NCI-H748 treated with DMSO at 0.1 percent for 48 hours (cell line): ENCODE results near the gene KLHL29.

Experiments used
- DNase-seq: peaks from one replicate; lab custom pipeline; 2025; lab: John Stamatoyannopoulos, UW

Gene KLHL29

DNA sequence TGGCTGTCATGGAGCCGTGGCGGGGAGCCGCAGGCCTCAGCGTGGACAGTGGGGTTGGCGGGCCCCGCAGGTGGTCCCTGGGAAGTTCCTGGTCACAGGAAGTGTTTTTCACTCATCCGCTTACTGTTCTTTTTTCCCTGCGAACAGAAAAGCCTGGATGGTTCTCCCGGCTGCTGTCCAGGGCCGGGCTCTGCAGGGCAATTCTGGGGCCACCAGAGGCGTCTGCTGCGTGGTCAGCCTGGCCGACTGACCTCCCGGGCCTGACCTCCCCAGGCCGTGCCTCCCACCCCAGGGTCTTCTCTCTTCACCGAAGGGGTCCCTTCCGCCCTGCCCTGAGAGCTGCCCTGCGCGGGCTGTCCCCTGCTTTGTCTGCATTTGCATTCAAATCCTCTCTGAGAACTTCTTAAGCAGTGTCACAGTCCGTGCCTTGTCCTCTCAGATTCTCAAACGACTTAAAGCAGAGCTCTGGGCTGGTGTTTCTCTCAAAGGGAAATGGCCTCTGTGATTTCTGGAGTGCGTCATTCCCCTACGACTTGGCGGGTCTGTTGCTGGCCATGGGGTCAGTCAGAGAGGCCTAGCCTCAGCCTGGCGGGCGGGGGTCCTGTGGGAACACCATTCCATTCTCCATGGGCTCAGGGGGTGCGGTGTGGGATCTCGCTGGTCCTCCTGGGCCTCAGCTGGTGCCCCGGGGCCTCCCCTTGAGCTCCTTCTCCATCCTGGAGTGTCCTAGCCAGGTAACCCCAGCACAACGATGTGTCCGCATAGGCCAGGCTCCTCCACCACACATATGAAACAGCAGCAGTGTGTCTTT lies 38.3 kb downstream of the KLHL29 start:
- no peak for DNase-seq

DNA sequence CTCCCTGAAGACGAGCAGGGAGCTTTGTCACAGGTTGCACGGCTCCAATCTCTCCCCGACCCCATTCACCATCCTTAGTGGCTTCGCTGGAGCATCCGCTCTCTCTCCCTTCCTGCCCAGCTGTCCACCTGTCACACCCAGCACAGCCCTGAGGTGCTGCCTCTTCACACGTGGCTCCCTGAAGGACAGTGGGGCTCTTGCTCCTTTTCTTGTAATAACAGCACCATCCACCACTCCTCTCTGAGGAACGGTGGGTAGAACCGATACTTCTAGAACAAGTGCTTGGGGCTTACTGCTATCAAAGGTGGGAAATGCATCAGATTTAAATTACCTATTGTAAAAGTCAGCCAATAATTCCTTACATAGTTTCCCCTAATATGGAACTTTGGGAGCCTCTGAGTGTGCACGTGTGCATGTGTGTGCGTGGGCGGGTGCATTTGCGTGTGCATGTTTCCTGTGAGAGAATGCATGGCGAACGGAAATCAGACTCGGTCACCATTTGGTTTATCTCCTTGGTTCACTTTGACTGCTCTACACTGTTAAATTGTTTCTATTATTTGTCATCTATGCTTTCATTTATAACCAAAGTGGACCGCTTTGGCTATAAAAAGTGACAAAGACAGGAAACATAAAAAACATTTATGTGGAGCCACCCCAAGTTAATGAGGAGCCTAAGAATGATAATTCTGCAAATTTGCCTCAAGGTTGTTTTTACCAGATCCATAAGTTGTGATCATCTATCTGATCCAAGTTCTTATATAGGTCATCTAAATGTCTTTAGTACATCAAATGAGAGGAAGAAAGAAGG lies 39.1 kb downstream of the KLHL29 start:
- no peak for DNase-seq

DNA sequence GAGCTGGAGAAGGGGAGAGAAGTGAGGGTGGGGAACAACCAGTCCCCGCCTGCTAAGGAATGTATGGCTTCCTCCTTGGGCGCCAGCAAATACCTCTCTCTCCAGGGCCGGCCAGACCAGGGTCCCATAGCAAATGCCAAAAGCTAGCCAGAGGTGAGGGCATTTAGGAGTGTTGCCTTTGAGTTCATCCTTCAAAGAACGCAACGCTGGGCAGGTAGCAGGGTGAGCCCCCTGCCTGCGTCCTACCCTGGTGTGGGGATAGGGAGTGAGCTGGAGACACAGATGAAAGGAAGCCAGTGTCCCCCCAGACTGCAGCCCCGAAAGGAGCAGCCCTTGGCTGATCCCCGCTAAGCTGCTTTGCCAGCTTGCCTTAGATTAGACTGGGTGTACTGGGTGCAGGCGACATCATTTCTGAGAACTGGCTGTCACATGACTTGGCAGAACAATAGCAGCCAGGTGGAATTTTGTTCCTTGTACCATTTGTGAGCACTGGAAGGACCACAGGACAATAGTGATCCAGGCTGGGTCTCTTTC lies 40.4 kb downstream of the KLHL29 start:
- no peak for DNase-seq

DNA sequence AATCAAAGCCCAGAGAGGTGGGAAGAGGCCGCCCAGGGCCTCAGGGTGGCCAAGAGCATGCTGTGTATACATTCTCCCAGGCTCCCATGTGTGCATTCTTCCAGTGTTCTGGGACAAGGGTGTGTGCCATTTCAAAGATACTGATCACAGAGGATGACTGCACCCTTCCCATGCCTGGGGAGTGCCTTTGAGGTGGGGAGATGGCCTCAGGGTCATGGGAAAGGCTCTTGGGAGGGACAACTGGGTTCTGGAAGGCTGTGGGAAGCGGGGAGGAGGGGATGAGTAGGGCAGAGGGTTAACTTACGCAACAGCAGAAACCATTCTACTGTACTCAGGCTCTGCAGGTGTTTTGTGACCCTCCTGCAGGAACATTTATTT lies 40.9 kb downstream of the KLHL29 start:
- DNase-seq: no peak

DNA sequence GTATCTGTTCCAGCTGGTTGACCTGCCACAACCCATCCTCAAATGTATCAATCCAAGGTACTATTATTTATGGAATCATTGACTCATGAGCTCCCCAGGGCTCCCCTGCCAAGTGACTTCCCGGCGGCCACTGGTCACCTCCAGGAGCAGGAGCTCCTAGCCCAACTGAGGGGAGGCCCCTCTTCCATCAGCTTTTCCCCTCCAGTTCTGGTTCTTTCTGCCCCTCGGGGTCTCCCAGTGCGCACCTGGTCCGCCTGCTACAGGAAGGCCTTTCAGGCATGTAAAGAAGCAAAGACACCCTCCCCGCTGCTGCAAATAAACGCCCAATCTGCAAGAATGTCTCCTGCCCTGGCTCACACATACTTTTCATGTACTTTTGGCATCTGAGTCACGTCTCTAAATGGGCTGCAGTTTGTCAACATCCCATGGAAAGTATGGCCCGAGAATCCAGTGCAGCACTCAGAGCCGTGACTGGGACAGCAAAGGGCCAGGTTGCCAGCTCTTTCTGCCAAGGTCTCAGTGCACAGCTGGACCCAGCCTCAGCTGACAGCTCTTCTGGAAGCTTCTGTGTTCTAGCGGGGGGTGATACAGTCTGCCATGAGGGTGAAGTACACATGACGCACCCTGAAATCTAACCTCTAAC lies 41.4 kb downstream of the KLHL29 start:
- no peak for DNase-seq

DNA sequence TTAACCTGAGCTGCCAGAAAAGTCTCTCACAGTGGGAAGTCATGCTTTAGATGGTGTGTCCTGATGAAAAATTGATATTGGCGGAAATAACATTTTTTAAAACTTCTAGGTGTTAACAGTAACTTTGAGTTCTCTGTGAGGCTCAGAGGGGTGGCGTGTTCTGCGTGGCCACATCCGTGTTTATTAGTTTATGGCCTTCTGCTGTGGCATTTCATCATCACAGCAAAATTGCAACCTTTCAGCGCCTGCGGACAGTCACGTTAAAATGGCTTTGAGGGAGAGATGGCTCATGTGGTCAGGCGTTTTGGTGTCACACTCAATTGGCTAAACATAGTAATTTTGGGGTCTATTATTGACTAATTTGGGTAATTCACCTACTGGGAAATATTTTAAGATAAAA lies 42.4 kb downstream of the KLHL29 start:
- DNase-seq: no peak

DNA sequence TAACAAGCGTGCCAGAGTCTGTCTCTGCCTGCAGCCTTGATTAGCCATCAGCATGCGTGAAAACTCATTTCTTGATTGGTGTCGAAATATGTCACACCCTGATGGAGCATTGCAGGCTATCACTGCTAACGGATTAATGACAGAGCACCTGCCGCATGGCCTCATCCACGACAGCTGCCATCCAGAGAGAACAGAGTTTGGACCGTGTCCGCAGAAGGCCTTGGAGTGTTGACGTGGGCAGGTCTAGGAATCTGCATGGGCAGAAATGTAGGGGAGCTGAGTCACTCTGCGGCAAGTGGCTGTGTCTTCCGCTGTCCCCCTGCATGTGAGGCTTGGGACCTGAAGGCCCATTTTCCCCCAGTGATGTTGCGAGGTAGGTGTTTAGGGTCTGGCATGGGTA lies 43.0 kb downstream of the KLHL29 start:
- DNase-seq: no peak

DNA sequence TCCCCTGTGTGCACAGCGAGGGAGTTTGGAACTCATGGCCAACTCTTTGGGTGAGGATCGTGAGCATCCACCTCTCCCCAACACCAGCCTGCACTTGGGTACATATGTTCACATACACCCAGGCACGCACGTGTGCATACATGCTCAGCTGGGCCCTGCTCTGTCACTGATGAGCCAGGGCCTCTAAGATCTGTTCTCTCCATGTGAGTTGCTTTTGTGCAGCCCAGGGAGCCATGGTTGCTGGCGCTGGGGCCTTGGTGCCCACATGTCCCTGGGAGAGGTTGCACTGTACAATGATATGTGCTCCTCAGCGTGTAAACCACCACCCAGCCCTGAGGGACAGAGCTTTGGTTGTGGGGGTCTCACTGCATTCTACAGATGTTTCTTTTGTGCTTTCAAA lies 44.1 kb downstream of the KLHL29 start:
- no peak for DNase-seq

DNA sequence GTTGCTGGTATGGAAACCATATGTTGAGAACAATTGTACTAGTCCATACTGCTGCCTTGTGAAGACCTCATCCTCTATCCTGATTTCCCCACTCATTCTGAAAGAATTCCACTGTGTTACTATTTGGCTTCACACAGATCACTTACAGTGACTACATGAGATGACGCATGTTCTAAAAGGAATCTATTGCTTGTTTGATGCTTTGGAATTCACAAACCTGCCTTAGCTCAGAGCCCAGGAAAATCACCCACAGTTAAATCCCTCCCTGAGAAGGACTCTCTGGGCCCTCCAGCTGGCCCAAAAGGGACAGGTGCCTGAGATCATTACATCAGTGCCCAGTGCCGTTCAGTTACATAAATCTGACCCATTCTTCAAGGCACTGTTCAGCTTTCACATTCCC lies 45.3 kb downstream of the KLHL29 start:
- DNase-seq: no peak

DNA sequence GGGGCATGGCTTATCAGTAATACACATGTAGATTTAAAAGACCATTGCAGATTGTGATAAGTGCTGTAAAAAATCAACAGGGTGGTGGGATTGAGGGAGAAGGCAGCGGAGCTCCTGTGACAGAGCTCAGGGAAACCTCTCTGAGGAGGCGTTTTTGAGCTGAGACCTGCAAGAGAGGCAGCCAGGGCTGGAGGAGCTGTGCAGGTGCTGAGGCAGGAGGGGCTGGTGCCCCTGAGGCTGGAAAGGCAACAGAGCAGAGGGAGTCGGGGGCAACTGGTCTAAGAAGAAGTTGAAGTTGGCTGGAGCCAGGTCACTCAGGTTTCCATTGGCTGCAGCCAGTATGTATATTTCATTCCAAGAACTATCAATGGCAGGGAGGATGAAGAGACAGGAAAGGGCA lies 47.6 kb downstream of the KLHL29 start:
- no peak for DNase-seq

DNA sequence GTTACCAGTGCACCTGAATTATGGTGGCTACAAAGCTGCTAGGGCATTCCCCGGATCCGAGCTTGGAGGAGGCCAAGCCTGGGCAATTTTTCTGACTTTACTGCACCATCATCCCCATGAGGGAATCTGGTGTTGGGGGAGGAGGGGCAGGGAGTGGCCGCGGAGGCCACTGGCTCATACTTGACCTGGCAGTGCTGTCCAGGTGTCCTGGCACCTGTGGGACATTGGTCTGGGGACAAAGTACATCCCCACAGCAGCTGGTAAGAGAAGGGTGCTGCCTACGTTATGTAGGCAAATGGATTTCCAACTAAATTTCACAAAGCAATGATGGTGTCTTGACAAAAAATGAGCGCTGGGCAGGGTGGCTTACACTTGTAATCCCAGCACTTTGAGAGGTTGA lies 48.3 kb downstream of the KLHL29 start:
- no peak for DNase-seq

DNA sequence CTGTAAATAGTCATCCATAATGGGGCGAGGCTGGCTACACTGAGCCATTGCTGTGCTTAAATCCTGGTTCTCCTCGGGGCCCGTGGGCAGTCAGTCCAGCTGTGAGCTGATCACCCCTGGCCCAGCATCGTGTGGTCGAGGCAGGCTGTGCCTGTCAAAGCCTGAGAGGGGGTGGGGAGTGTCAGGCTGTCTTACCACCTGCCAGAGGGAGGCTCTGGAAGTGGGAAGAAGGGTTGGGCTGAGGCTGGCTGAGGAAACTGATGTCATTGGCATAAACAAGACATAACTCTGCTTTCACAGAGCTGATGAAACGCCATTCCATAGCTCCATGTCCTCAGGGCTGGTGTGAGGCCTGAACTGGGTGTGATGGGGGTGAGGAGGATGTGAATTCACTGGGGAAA lies 49.7 kb downstream of the KLHL29 start:
- no peak for DNase-seq

DNA sequence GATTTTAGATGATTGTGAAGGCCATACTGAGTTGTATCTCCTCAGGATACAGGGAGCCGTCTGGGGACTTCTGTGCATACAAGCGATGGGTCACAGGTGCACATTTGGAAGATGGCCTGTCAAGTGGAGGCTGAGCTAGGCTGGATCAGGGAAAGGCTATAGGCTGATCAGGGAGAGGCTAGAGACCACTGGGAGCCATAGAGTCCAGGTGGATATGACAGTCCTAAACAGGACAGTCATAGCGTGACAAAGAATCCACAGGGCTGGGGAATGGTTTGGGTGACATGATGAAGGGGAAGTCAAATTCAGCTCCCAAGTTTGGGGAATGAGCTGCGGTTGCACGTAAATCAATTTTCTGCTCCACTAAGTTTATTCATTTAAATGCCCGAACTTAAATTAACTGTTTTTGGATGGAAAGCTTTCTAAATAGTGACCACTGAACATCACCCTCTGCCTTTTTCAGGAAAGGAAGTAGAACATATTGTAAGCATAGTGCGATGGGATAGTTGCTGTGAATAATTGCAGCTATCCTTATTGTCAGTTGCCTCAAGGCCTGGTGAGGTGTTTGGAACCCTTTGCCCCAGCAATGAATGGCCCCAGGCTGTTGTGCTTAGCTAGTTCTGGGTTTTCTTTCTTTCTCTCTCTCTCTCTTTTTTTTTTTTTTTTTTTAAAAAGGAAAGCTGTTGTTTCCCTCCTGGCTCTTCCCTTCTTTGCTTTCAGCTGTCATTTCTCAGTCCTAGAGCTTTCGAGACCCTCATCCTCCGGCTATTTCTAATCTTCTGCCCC lies 50.5 kb downstream of the KLHL29 start:
- no peak for DNase-seq

DNA sequence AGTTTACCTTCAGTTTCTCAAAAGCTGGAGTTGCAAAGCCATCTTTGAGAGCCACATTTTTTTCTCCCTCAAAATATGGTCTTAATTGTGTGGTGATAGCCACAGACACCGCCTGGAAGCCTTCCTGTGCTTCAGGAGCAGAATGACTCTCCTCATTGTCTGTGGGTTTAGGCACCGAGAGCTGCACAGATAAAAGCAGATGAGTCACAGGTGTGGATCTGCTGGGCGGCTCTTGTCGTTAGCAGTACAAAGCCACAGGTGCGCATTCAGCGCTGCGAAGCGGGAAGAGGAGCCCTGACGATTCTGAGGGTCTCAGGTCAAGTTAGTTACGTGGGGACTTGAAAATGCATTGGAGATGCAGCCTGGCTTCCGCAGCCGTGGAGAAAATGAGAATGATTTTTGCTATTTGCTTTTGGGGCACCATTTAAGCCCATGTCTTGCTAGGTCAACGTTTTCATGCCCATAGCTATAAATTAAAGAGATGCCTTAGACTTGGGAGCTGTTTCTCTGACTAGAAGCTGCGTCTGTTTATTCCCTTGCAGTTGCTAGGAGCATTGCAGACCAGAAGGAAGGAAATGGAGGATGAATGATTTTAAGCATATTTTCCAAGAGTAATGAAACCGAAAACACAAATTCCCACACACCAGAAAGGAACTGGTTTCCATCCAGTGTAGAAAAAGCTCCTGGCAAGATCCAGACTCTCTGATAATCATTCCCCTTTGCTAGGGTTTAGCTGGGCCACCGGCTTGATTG lies 51.5 kb downstream of the KLHL29 start:
- DNase-seq: no peak

DNA sequence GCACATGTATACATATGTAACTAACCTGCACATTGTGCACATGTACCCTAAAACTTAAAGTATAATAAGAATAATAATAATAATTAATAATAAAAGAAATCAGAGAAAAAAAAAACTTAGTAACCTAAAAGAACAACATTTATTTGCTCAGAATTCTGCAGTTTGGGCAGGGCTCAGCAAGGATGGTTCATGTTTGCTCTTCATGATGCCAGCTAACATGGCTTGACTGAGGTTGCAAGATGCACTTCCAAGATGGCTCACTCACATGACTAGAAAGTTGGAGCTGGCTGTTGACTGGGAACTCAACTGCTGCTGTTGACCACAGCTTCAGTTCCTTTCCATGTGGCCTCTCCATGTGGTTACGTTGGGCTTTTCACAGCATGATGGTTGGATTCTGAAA lies 56.4 kb downstream of the KLHL29 start:
- DNase-seq: no peak

DNA sequence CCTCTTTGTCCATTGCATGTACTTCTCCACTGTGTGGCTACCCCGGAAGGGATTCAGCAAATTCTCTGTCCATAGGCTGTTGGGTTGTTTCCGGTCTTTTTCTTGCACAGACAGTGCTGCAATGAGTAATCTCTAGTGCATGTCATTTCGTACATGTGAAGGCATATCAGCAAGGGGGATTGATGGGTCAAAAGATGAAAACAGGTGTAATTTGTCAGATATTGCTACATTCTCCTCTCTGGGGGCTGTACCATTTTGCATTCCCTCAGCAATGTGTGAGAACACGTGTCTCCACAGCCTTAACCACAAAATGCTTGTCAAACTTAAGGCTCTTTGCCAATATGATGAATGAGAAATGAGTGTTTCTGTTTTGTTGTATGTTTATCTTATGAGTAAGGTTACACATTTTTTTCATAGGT lies 60.5 kb downstream of the KLHL29 start:
- DNase-seq: no peak

DNA sequence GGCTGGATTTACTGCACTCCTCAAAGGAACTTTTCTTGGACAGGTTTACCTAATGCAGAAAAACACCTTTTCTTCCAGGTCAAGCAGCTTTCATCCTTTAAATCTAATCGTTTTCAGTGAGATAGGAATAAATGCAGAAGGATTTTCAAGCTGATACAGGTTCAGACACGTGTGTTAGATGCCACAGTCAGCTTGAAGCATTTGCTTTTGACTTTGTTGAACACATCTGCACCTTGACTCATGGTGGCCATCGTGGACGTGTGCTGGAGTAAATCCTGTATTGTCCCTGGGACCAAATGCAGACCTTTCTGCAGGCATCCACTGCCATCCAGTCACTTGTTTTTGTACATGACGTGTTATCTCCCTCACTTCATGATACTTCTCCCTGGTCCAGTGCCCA lies 61.9 kb downstream of the KLHL29 start:
- no peak for DNase-seq

DNA sequence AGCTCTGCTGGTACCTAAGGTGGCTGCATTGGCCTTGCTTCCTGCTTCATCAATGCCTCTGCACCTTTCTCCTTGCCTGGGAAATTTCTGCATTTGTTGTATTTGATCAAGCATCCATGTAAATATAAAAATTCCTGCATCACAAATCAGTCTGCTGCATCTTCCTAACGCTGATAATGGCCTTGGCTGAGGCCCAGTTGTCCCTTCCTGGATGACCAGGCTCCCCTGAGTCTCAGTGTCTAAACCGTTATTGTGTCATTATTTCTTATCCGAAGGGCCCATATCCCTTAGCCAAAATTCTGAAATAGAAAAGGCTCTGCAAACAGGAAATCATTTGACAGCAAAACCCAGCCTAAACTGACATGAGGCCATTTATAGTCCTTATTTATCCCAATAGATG lies 62.4 kb downstream of the KLHL29 start:
- no peak for DNase-seq

DNA sequence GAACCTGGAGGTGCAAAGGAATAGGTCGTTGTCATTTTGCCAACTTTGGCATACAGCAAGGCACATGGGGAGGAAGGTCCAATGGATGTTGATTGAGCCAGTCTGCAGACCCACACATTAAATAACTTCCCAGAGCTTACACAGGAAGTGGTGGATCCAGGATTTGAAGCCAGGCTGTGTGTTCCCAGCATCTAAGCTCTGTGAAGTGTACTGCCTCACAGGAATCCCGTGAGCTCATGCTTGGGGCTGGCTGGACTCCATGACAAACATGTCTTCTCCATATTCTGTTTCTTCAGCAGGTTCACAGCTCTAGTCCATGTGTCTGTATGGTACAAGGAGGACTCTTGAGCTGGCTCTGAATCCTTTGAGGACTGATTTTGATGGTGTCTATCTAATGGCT lies 63.9 kb downstream of the KLHL29 start:
- DNase-seq: no peak

DNA sequence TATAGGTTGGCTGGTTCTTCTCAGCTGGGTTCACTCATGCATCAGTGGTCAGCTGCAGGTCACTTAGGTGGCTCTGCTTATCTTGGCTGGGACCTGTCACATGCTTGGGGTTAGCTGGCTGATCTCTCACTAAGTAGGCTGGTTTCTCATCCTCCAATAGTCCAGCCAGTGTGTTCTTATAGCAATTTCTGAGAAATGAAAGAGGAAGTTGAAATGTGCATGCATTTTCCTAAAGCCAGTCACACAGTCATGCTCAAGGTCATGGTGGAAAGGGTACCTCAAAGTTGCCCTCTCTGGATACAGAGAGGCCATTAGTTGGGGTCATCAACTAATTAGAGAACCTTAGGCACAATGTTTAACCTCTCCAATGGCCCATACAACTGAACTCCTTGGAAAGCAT lies 64.4 kb downstream of the KLHL29 start:
- DNase-seq: no peak

DNA sequence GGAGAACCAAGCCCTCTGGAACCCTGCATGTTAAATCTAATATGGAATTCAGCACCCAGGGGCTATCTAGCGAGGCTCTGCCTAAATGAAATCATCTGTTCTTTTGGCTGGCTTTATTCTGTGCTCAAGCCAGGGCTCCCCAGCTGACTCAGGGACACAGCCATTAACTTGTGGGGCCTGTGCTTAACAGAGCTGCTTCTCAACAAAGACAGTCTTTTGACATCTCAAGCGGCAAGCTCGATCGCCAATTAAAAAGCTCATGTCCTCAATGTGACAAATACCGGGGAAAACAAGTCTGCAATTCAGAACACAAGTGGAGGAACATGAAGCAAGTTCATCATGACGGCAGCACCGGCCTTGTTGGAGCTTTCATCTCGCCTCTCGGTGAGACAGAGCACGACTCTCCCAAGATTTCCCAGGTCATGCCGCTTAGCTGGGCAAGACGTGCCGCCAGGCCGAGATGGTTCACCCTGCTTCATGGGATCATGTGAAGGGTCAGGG lies 64.9 kb downstream of the KLHL29 start:
- no peak for DNase-seq
